GM18498 (cell line): ENCODE measurements around the gene RBP2.
"Not testable (repeated sequence)": the region's sequence is repeated elsewhere in the genome, so short reads cannot be mapped to it uniquely, and the experiment has no call there.

Experiments used
- ATAC-seq: cut with Tn5 transposase; IDR thresholded peaks from one replicate; pipeline ENCODE4 v1.9.1; 2021; ENCODE audit warnings: mild to moderate bottlenecking, moderate library complexity; ENCODE audit not compliant: unreplicated experiment

The RBP2 gene

GRCh38 chr3:139444446-139444845, 31.9 kb downstream of the RBP2 start:
- ATAC-seq = no peak

GRCh38 chr3:139443186-139443585, 33.1 kb downstream of the RBP2 start:
- no peak for ATAC-seq

GRCh38 chr3:139441656-139442055, 34.7 kb downstream of the RBP2 start:
- no peak for ATAC-seq

- ATAC-seq = no peak
Observed at GRCh38 chr3:139440639-139441556, 35.4 kb downstream of the RBP2 start.

- no peak for ATAC-seq
Observed at GRCh38 chr3:139439278-139439677, 37.0 kb downstream of the RBP2 start.

GRCh38 chr3:139434764-139435307, 41.5 kb downstream of the RBP2 start:
- ATAC-seq = no peak

- no peak for ATAC-seq
Observed at GRCh38 chr3:139434228-139434627, 42.1 kb downstream of the RBP2 start.

GRCh38 chr3:139433089-139433488, 43.2 kb downstream of the RBP2 start:
- ATAC-seq = no peak

- no peak for ATAC-seq
Observed at GRCh38 chr3:139430493-139430892, 45.8 kb downstream of the RBP2 start.

GRCh38 chr3:139427283-139428060, 48.8 kb downstream of the RBP2 start:
- ATAC-seq = peak; percentile 90

- no peak for ATAC-seq
Observed at GRCh38 chr3:139425745-139426400, 50.4 kb downstream of the RBP2 start.

- no peak for ATAC-seq
Observed at GRCh38 chr3:139423232-139423631, 53.1 kb downstream of the RBP2 start.

- ATAC-seq = no peak
Observed at GRCh38 chr3:139421460-139421859, 54.9 kb downstream of the RBP2 start.

GRCh38 chr3:139421040-139421439, 55.3 kb downstream of the RBP2 start:
- no peak for ATAC-seq

- no peak for ATAC-seq
Observed at GRCh38 chr3:139418144-139418543, 58.2 kb downstream of the RBP2 start.

- no peak for ATAC-seq
Observed at GRCh38 chr3:139416275-139416674, 60.0 kb downstream of the RBP2 start.

GRCh38 chr3:139414608-139415224, 61.6 kb downstream of the RBP2 start:
- ATAC-seq = no peak

- not testable (repeated sequence) for ATAC-seq
Observed at GRCh38 chr3:139412891-139413290, 63.4 kb downstream of the RBP2 start.
